HUES64 (cell line): Measurements from ENCODE around the gene NXF2B. TPM values are rescaled to one million over a fixed set of nuclear protein-coding genes. Genes with fewer than 3 reads are reported as not detected.
"Not testable (repeated sequence)": the region's sequence is repeated elsewhere in the genome, so short reads cannot be mapped to it uniquely, and the experiment has no call there.

Experiments used
- H3K27ac ChIP-seq: 2 replicates; pipeline ENCODE4 v1.7.0; 2013; ENCODE audit warnings: low read depth, low read length, inconsistent platforms
- H3K27me3 ChIP-seq: 2 replicates; pipeline ENCODE4 v1.6.1; 2013; ENCODE audit warnings: mild to moderate bottlenecking, low read length; ENCODE audit not compliant: insufficient read depth
- H3K36me3 ChIP-seq: 2 replicates; pipeline ENCODE4 v1.6.1; 2013; ENCODE audit warnings: mild to moderate bottlenecking, low read length; ENCODE audit not compliant: insufficient read depth
- H3K4me1 ChIP-seq: 2 replicates; pipeline ENCODE4 v1.6.1; 2013; ENCODE audit warnings: mild to moderate bottlenecking, low read length, moderate library complexity; ENCODE audit not compliant: insufficient read depth
- H3K4me3 ChIP-seq: 2 replicates; pipeline ENCODE4 v1.5.1; 2013; ENCODE audit warnings: mild to moderate bottlenecking, low read length, moderate library complexity
- H3K9ac ChIP-seq: 2 replicates; pipeline ENCODE4 v1.6.1; 2013; ENCODE audit warnings: mild to moderate bottlenecking, low read depth, low read length
- H3K9me3 ChIP-seq: 2 replicates; pipeline ENCODE4 v1.6.1; 2013; ENCODE audit warnings: low read depth, low read length; ENCODE audit not compliant: insufficient read depth
- WGBS: fragments of 150-250, 120-280 bp; methylation state at CpG from one replicate; pipeline ENCODE4 v1.1.7; 2013; ENCODE audit warnings: missing lambda C conversion rate; 5-methylcytosine and 5-hydroxymethylcytosine counted together
- polyA plus RNA-seq, 2 experiments: library from polyadenylated mRNA; stranded (reverse); fragments of 50-300 nt; gene quantifications; one replicate each; pipeline ENCODE4 v1.2.3, GENCODE V29; 2013

NXF2B gene
- not detected for polyA plus RNA-seq (2013, experiment 1 of 2)
- not detected for polyA plus RNA-seq (2013, experiment 2 of 2)

- H3K27ac ChIP-seq, H3K9me3 ChIP-seq, H3K27me3 ChIP-seq, H3K4me3 ChIP-seq, H3K36me3 ChIP-seq, H3K4me1 ChIP-seq, H3K9ac ChIP-seq: not testable (repeated sequence)
- WGBS, result no CpG with 5 or more reads among the region's 11 CpGs
Observed at GRCh38 chrX:102439908-102440307, at the start of gene NXF2B. TSS of gene NXF2B (minus strand) at chrX:102440008. CDS start at chrX:102380036, 59,972 bp downstream.

GRCh38 chrX:102478765-102479164, 39.0 kb upstream of the NXF2B start:
- not testable (repeated sequence) for H3K27ac ChIP-seq, H3K36me3 ChIP-seq, H3K9me3 ChIP-seq, H3K4me1 ChIP-seq, H3K9ac ChIP-seq, H3K4me3 ChIP-seq, H3K27me3 ChIP-seq
- no CpG with 5 or more reads among the region's 5 CpGs for WGBS

GRCh38 chrX:102471762-102472220, 32.0 kb upstream of the NXF2B start, which contains the start of gene TCP11X2:
TSS of gene TCP11X2 (minus strand) at chrX:102471812.
- not testable (repeated sequence) for H3K4me3 ChIP-seq, H3K27me3 ChIP-seq
- 95% methylated on average over 4 of the region's 17 CpGs for WGBS

GRCh38 chrX:102470215-102470614, 30.4 kb upstream of the NXF2B start:
- H3K9me3 ChIP-seq, H3K4me3 ChIP-seq, H3K4me1 ChIP-seq, H3K27me3 ChIP-seq, H3K9ac ChIP-seq, H3K36me3 ChIP-seq, H3K27ac ChIP-seq: not testable (repeated sequence)
- no CpG with 5 or more reads among the region's 3 CpGs for WGBS

More at GRCh38 chrX:102471762-102472220, 32.0 kb upstream of the NXF2B start, which contains the start of gene TCP11X2:
- H3K9me3 ChIP-seq, H3K9ac ChIP-seq, H3K36me3 ChIP-seq, H3K27ac ChIP-seq, H3K4me1 ChIP-seq: not testable (repeated sequence)

- H3K9me3 ChIP-seq, H3K4me3 ChIP-seq, H3K36me3 ChIP-seq, H3K4me1 ChIP-seq, H3K9ac ChIP-seq, H3K27me3 ChIP-seq, H3K27ac ChIP-seq: not testable (repeated sequence)
- WGBS, result no CpG with 5 or more reads among the region's 4 CpGs
Observed at GRCh38 chrX:102458615-102459014, 18.8 kb upstream of the NXF2B start.

GRCh38 chrX:102414493-102414892, 25.3 kb downstream of the NXF2B start:
- not testable (repeated sequence) for H3K27ac ChIP-seq, H3K4me3 ChIP-seq, H3K36me3 ChIP-seq, H3K27me3 ChIP-seq, H3K9ac ChIP-seq, H3K4me1 ChIP-seq, H3K9me3 ChIP-seq
- no CpG with 5 or more reads among the region's 4 CpGs for WGBS

GRCh38 chrX:102345916-102346315, 93.9 kb downstream of the NXF2B start:
- Histone ChIP-seq H3K9me3 (0 out of 2 replicates have a peak, but pooled peaks cover under 1% of the 10 kb centered on the region), H3K27me3 (no peaks in the 10 kb centered on the region), H3K4me3 (no peak overlapping the region), H3K27ac (no peak overlapping the region), H3K4me1 (no peaks in the 10 kb centered on the region), H3K9ac (no peak overlapping the region), H3K36me3 (no peaks in the 10 kb centered on the region)
- WGBS, result 50% methylated on average over 2 of the region's 3 CpGs

- H3K9ac ChIP-seq, result no peak overlapping the region
- H3K27me3 ChIP-seq, result no peaks in the 10 kb centered on the region
- H3K4me3 ChIP-seq, result no peak overlapping the region
- 80% methylated on average over 1 of the region's 2 CpGs for WGBS
- H3K4me1 ChIP-seq, result no peaks in the 10 kb centered on the region
- H3K36me3 ChIP-seq, result no peaks in the 10 kb centered on the region
- no peak overlapping the region for H3K27ac ChIP-seq
- H3K9me3 ChIP-seq, result peaks cover 15% of the 10 kb centered on the region; the same call in 1 of the 2 replicates
Observed at GRCh38 chrX:102341867-102342266, 97.9 kb downstream of the NXF2B start.

GRCh38 chrX:102339312-102340298, 100.2 kb downstream of the NXF2B start:
- no peak overlapping the region for H3K27ac ChIP-seq
- H3K9ac ChIP-seq, result no peak overlapping the region
- H3K4me1 ChIP-seq, result no peaks in the 10 kb centered on the region
- no peak overlapping the region for H3K4me3 ChIP-seq
- WGBS, result 90% methylated on average over 18 of the region's 19 CpGs
- H3K36me3 ChIP-seq, result no peaks in the 10 kb centered on the region
- peaks cover 15% of the 10 kb centered on the region; the same call in 1 of the 2 replicates for H3K9me3 ChIP-seq
- no peaks in the 10 kb centered on the region for H3K27me3 ChIP-seq

GRCh38 chrX:102338162-102338561, 101.6 kb downstream of the NXF2B start:
- peaks cover 15% of the 10 kb centered on the region; the same call in 1 of the 2 replicates for H3K9me3 ChIP-seq
- no peak overlapping the region for H3K9ac ChIP-seq
- 86% methylated on average over 3 of the region's 4 CpGs for WGBS
- no peak overlapping the region for H3K27ac ChIP-seq
- no peak overlapping the region for H3K4me3 ChIP-seq
- no peaks in the 10 kb centered on the region for H3K36me3 ChIP-seq
- no peaks in the 10 kb centered on the region for H3K27me3 ChIP-seq
- no peaks in the 10 kb centered on the region for H3K4me1 ChIP-seq
